GM12892 (cell line): ENCODE data around the gene TCF7L1.

Experiments
- POLR2A ChIP-seq: IDR thresholded peaks from 2 replicates; pipeline ENCODE4 v1.6.1; 2011; ENCODE audit warnings: low read depth, low read length, control low read depth
- POLR2AphosphoS5 ChIP-seq: IDR thresholded peaks from 2 replicates; pipeline ENCODE4 v1.6.1; 2011; ENCODE audit warnings: low read depth, low read length, control low read depth
- TAF1 ChIP-seq: IDR thresholded peaks from 2 replicates; pipeline ENCODE4 v1.6.1; 2011; ENCODE audit warnings: low read depth, mild to moderate bottlenecking, control low read depth, low read length, borderline replicate concordance

- peak; percentile 14; the same call in 1 of the 2 replicates for TF ChIP-seq POLR2A
- no peak for TF ChIP-seq TAF1
- no peak for TF ChIP-seq POLR2AphosphoS5
Measured at GRCh38 chr2:85314884-85315242, 181.7 kb downstream of the TCF7L1 start.
